Measurements from ENCODE around the gene ADGRG4. TPM values are rescaled to one million over a fixed set of nuclear protein-coding genes. Genes with fewer than 3 reads are reported as not detected.
"Not testable (repeated sequence)": the region's sequence is repeated elsewhere in the genome, so short reads cannot be mapped to it uniquely, and the experiment has no call there.

Gene ADGRG4
- polyA plus RNA-seq, 1 donor, result 7.9 TPM

GRCh38 chrX:136262812-136263315, 37.9 kb upstream of the ADGRG4 start:
- no peaks in the 10 kb centered on the region for H3K4me1 ChIP-seq (ENCODE audit: control insufficient read depth, insufficient read depth, low read length)
- no peak overlapping the region for H3K4me3 ChIP-seq (ENCODE audit: low read length)
- H3K36me3 ChIP-seq (ENCODE audit: control insufficient read depth, insufficient read depth, low read length), result no peaks in the 10 kb centered on the region
- no peaks in the 10 kb centered on the region for H3K9me3 ChIP-seq (ENCODE audit: control insufficient read depth, low read depth, low read length)
- DNase-seq, result no peak
- no peak overlapping the region for H3K27ac ChIP-seq (ENCODE audit: low read length)
- WGBS (ENCODE audit: insufficient coverage, low lambda C conversion rate), result no CpG with 5 or more reads among the region's 7 CpGs
- H3K27me3 ChIP-seq (ENCODE audit: control insufficient read depth, insufficient read depth, low read length), result no peaks in the 10 kb centered on the region

GRCh38 chrX:136266828-136267227, 33.9 kb upstream of the ADGRG4 start:
- Histone ChIP-seq H3K4me3 (ENCODE audit: low read length) (no peak overlapping the region), H3K4me1 (ENCODE audit: control insufficient read depth, insufficient read depth, low read length) (no peaks in the 10 kb centered on the region), H3K27me3 (ENCODE audit: control insufficient read depth, insufficient read depth, low read length) (no peaks in the 10 kb centered on the region), H3K27ac (ENCODE audit: low read length) (no peak overlapping the region), H3K36me3 (ENCODE audit: control insufficient read depth, insufficient read depth, low read length) (no peaks in the 10 kb centered on the region), H3K9me3 (ENCODE audit: control insufficient read depth, low read depth, low read length) (no peaks in the 10 kb centered on the region)
- no CpG with 5 or more reads among the region's 1 CpG for WGBS (ENCODE audit: insufficient coverage, low lambda C conversion rate)
- DNase-seq, result no peak

- no peaks in the 10 kb centered on the region for H3K9me3 ChIP-seq (ENCODE audit: control insufficient read depth, low read depth, low read length)
- no peak for DNase-seq
- no peaks in the 10 kb centered on the region for H3K4me1 ChIP-seq (ENCODE audit: control insufficient read depth, insufficient read depth, low read length)
- no peak overlapping the region for H3K4me3 ChIP-seq (ENCODE audit: low read length)
- WGBS (ENCODE audit: insufficient coverage, low lambda C conversion rate), result no CpG with 5 or more reads among the region's 5 CpGs
- H3K27ac ChIP-seq (ENCODE audit: low read length), result no peak overlapping the region
- no peaks in the 10 kb centered on the region for H3K27me3 ChIP-seq (ENCODE audit: control insufficient read depth, insufficient read depth, low read length)
- H3K36me3 ChIP-seq (ENCODE audit: control insufficient read depth, insufficient read depth, low read length), result no peaks in the 10 kb centered on the region
These were observed 32.4 kb upstream of the ADGRG4 start for GRCh38 chrX:136268051-136269048.

- no peaks in the 10 kb centered on the region for H3K36me3 ChIP-seq (ENCODE audit: control insufficient read depth, insufficient read depth, low read length)
- no peak for DNase-seq
- H3K4me1 ChIP-seq (ENCODE audit: control insufficient read depth, insufficient read depth, low read length), result no peaks in the 10 kb centered on the region
- H3K9me3 ChIP-seq (ENCODE audit: control insufficient read depth, low read depth, low read length), result no peaks in the 10 kb centered on the region
- H3K4me3 ChIP-seq (ENCODE audit: low read length), result no peak overlapping the region
- WGBS (ENCODE audit: insufficient coverage, low lambda C conversion rate), result no CpG with 5 or more reads among the region's 1 CpG
- H3K27ac ChIP-seq (ENCODE audit: low read length), result no peak overlapping the region
- no peaks in the 10 kb centered on the region for H3K27me3 ChIP-seq (ENCODE audit: control insufficient read depth, insufficient read depth, low read length)
These were observed 30.8 kb upstream of the ADGRG4 start for GRCh38 chrX:136269921-136270320.

GRCh38 chrX:136271300-136271699, 29.5 kb upstream of the ADGRG4 start:
- H3K4me1 ChIP-seq (ENCODE audit: control insufficient read depth, insufficient read depth, low read length), result no peaks in the 10 kb centered on the region
- DNase-seq, result no peak
- no CpG with 5 or more reads among the region's 1 CpG for WGBS (ENCODE audit: insufficient coverage, low lambda C conversion rate)
- no peaks in the 10 kb centered on the region for H3K36me3 ChIP-seq (ENCODE audit: control insufficient read depth, insufficient read depth, low read length)
- H3K4me3 ChIP-seq (ENCODE audit: low read length), result no peak overlapping the region
- no peaks in the 10 kb centered on the region for H3K9me3 ChIP-seq (ENCODE audit: control insufficient read depth, low read depth, low read length)
- H3K27me3 ChIP-seq (ENCODE audit: control insufficient read depth, insufficient read depth, low read length), result no peaks in the 10 kb centered on the region
- H3K27ac ChIP-seq (ENCODE audit: low read length), result no peak overlapping the region

- no CpG with 5 or more reads among the region's 1 CpG for WGBS (ENCODE audit: insufficient coverage, low lambda C conversion rate)
- no peak overlapping the region for H3K27ac ChIP-seq (ENCODE audit: low read length)
- no peaks in the 10 kb centered on the region for H3K4me1 ChIP-seq (ENCODE audit: control insufficient read depth, insufficient read depth, low read length)
- H3K27me3 ChIP-seq (ENCODE audit: control insufficient read depth, insufficient read depth, low read length), result no peaks in the 10 kb centered on the region
- H3K36me3 ChIP-seq (ENCODE audit: control insufficient read depth, insufficient read depth, low read length), result no peaks in the 10 kb centered on the region
- no peak for DNase-seq
- no peaks in the 10 kb centered on the region for H3K9me3 ChIP-seq (ENCODE audit: control insufficient read depth, low read depth, low read length)
- H3K4me3 ChIP-seq (ENCODE audit: low read length), result no peak overlapping the region
These were observed 28.4 kb upstream of the ADGRG4 start for GRCh38 chrX:136272325-136272724.

GRCh38 chrX:136273986-136274385, 26.8 kb upstream of the ADGRG4 start:
- no peak overlapping the region for H3K27ac ChIP-seq (ENCODE audit: low read length)
- no peaks in the 10 kb centered on the region for H3K27me3 ChIP-seq (ENCODE audit: control insufficient read depth, insufficient read depth, low read length)
- H3K9me3 ChIP-seq (ENCODE audit: control insufficient read depth, low read depth, low read length), result no peaks in the 10 kb centered on the region
- peak in 1 of 2 donors; percentile 47 for DNase-seq
- no peak overlapping the region for H3K4me3 ChIP-seq (ENCODE audit: low read length)
- H3K4me1 ChIP-seq (ENCODE audit: control insufficient read depth, insufficient read depth, low read length), result no peaks in the 10 kb centered on the region
- no peaks in the 10 kb centered on the region for H3K36me3 ChIP-seq (ENCODE audit: control insufficient read depth, insufficient read depth, low read length)
- no CpG with 5 or more reads among the region's 1 CpG for WGBS (ENCODE audit: insufficient coverage, low lambda C conversion rate)

GRCh38 chrX:136275553-136275952, 25.2 kb upstream of the ADGRG4 start:
- Histone ChIP-seq H3K27me3 (ENCODE audit: control insufficient read depth, insufficient read depth, low read length) (no peaks in the 10 kb centered on the region), H3K27ac (ENCODE audit: low read length) (no peak overlapping the region), H3K9me3 (ENCODE audit: control insufficient read depth, low read depth, low read length) (no peaks in the 10 kb centered on the region), H3K4me3 (ENCODE audit: low read length) (no peak overlapping the region), H3K4me1 (ENCODE audit: control insufficient read depth, insufficient read depth, low read length) (no peaks in the 10 kb centered on the region), H3K36me3 (ENCODE audit: control insufficient read depth, insufficient read depth, low read length) (no peaks in the 10 kb centered on the region)
- WGBS (ENCODE audit: insufficient coverage, low lambda C conversion rate), result no CpG with 5 or more reads among the region's 4 CpGs
- peak; percentile 33 to 62 for DNase-seq

GRCh38 chrX:136286375-136286774, 14.4 kb upstream of the ADGRG4 start:
- not testable (repeated sequence) for H3K36me3 ChIP-seq (ENCODE audit: control insufficient read depth, insufficient read depth, low read length); H3K27me3 ChIP-seq (ENCODE audit: control insufficient read depth, insufficient read depth, low read length); H3K4me1 ChIP-seq (ENCODE audit: control insufficient read depth, insufficient read depth, low read length); H3K27ac ChIP-seq (ENCODE audit: low read length); H3K9me3 ChIP-seq (ENCODE audit: control insufficient read depth, low read depth, low read length); DNase-seq; H3K4me3 ChIP-seq (ENCODE audit: low read length)
- WGBS (ENCODE audit: insufficient coverage, low lambda C conversion rate), result no CpG with 5 or more reads among the region's 5 CpGs

- DNase-seq, result no peak
- no peaks in the 10 kb centered on the region for H3K9me3 ChIP-seq (ENCODE audit: control insufficient read depth, low read depth, low read length)
- H3K4me1 ChIP-seq (ENCODE audit: control insufficient read depth, insufficient read depth, low read length), result no peaks in the 10 kb centered on the region
- WGBS (ENCODE audit: insufficient coverage, low lambda C conversion rate), result no CpG with 5 or more reads among the region's 2 CpGs
- H3K27me3 ChIP-seq (ENCODE audit: control insufficient read depth, insufficient read depth, low read length), result no peaks in the 10 kb centered on the region
- no peaks in the 10 kb centered on the region for H3K36me3 ChIP-seq (ENCODE audit: control insufficient read depth, insufficient read depth, low read length)
- no peak overlapping the region for H3K4me3 ChIP-seq (ENCODE audit: low read length)
- H3K27ac ChIP-seq (ENCODE audit: low read length), result no peak overlapping the region
These were observed 8.9 kb upstream of the ADGRG4 start for GRCh38 chrX:136291824-136292223.
